ENCODE results near the gene TMEM121B.

TMEM121B gene

GRCh38 chr22:17138513-17138912 is 17.4 kb upstream of the TMEM121B start:
- in situ Hi-C loops (cut with MboI; ENCODE audit: low sequenced_read_pairs) = no loop called here

- in situ Hi-C loops (cut with MboI; ENCODE audit: low sequenced_read_pairs) = no loop called here
These were observed 16.8 kb upstream of the TMEM121B start for GRCh38 chr22:17137861-17138425.

GRCh38 chr22:17137170-17137569 is 16.0 kb upstream of the TMEM121B start:
- in situ Hi-C loops (cut with MboI; ENCODE audit: low sequenced_read_pairs) = no loop called here

- in situ Hi-C loops (cut with MboI; ENCODE audit: low sequenced_read_pairs) = no loop called here
These were observed 14.1 kb upstream of the TMEM121B start for GRCh38 chr22:17135153-17135760.

GRCh38 chr22:17133137-17133536 is 12.0 kb upstream of the TMEM121B start:
- in situ Hi-C loops (cut with MboI; ENCODE audit: low sequenced_read_pairs) = no loop called here

GRCh38 chr22:17132112-17132511 is 11.0 kb upstream of the TMEM121B start:
- in situ Hi-C loops (cut with MboI; ENCODE audit: low sequenced_read_pairs) = no loop called here

GRCh38 chr22:17131686-17132085 is 10.5 kb upstream of the TMEM121B start:
- in situ Hi-C loops (cut with MboI; ENCODE audit: low sequenced_read_pairs) = no loop called here

- in situ Hi-C loops (cut with MboI; ENCODE audit: low sequenced_read_pairs) = no loop called here
These were observed 9.0 kb upstream of the TMEM121B start for GRCh38 chr22:17130199-17130598.

- in situ Hi-C loops (cut with MboI; ENCODE audit: low sequenced_read_pairs) = no loop called here
These were observed 388 bp downstream of the TMEM121B start for GRCh38 chr22:17120711-17121232.

- in situ Hi-C loops (cut with MboI; ENCODE audit: low sequenced_read_pairs) = no loop called here
These were observed 879 bp downstream of the TMEM121B start for GRCh38 chr22:17120281-17120680.

GRCh38 chr22:17119481-17120202 is 1.5 kb downstream of the TMEM121B start:
- in situ Hi-C loops (cut with MboI; ENCODE audit: low sequenced_read_pairs) = no loop called here

GRCh38 chr22:17118342-17118741 is 2.8 kb downstream of the TMEM121B start:
- in situ Hi-C loops (cut with MboI; ENCODE audit: low sequenced_read_pairs) = no loop called here

- in situ Hi-C loops (cut with MboI; ENCODE audit: low sequenced_read_pairs) = no loop called here
These were observed 3.3 kb downstream of the TMEM121B start for GRCh38 chr22:17117890-17118289.

GRCh38 chr22:17117400-17117799 is 3.8 kb downstream of the TMEM121B start:
- in situ Hi-C loops (cut with MboI; ENCODE audit: low sequenced_read_pairs) = no loop called here

GRCh38 chr22:17116572-17117330 is 4.4 kb downstream of the TMEM121B start:
- in situ Hi-C loops (cut with MboI; ENCODE audit: low sequenced_read_pairs) = no loop called here

- in situ Hi-C loops (cut with MboI; ENCODE audit: low sequenced_read_pairs) = no loop called here
These were observed 5.1 kb downstream of the TMEM121B start for GRCh38 chr22:17115945-17116565.

GRCh38 chr22:17115236-17115635 is 5.9 kb downstream of the TMEM121B start:
- in situ Hi-C loops (cut with MboI; ENCODE audit: low sequenced_read_pairs) = no loop called here

- in situ Hi-C loops (cut with MboI; ENCODE audit: low sequenced_read_pairs) = no loop called here
These were observed 6.3 kb downstream of the TMEM121B start for GRCh38 chr22:17114898-17115235.

GRCh38 chr22:17114173-17114897 is 6.8 kb downstream of the TMEM121B start:
- in situ Hi-C loops (cut with MboI; ENCODE audit: low sequenced_read_pairs) = no loop called here

- in situ Hi-C loops (cut with MboI; ENCODE audit: low sequenced_read_pairs) = no loop called here
These were observed 7.6 kb downstream of the TMEM121B start for GRCh38 chr22:17113600-17113999.
